ENCODE data around the gene ROBO3. TPM values are rescaled to one million over a fixed set of nuclear protein-coding genes. Genes with fewer than 3 reads are reported as not detected.

The ROBO3 gene
- total RNA-seq, 6 experiments from 2014 or later, result 0.80 to 3.6 (median 1.8) TPM

- ATAC-seq (no peak), DNase-seq (no peak)
- TF ChIP-seq POLR2A (IDR thresholded peaks at IDR 0.05), result no peak
- no peak for TF ChIP-seq CTCF (IDR thresholded peaks at IDR 0.05)
- H3K36me3 ChIP-seq, result no peaks in the 10 kb centered on the region
- 100% methylated on average over 1 of the region's 1 CpG for WGBS (ENCODE audit: insufficient coverage, low coverage, low lambda C conversion rate, missing lambda C conversion rate)
- intact Hi-C loops (cut with DNase I), result no loop called here
- H3K4me1 ChIP-seq, result no peaks in the 10 kb centered on the region
- no peak overlapping the region for H3K27ac ChIP-seq
- no peak overlapping the region for H3K4me3 ChIP-seq
- H3K27me3 ChIP-seq, result no peaks in the 10 kb centered on the region
- no peaks in the 10 kb centered on the region for H3K9me3 ChIP-seq
These were observed 37.4 kb downstream of the ROBO3 start for GRCh38 chr11:124902616-124903015.

GRCh38 chr11:124915541-124916369, 50.5 kb downstream of the ROBO3 start:
- Histone ChIP-seq H3K27ac (no peak overlapping the region), H3K27me3 (no peaks in the 10 kb centered on the region), H3K36me3 (no peaks in the 10 kb centered on the region), H3K9me3 (no peaks in the 10 kb centered on the region), H3K4me1 (peaks cover 0 to 14% (median 0%) of the 10 kb centered on the region in 4 donors), H3K4me3 (no peak overlapping the region)
- DNase-seq (peak in 2 of 3 donors; percentile 70 to 84), ATAC-seq (peak; percentile 50 to 88 (median 75))
- intact Hi-C loops (cut with DNase I), result no loop called here
- WGBS (ENCODE audit: insufficient coverage, low coverage, low lambda C conversion rate, missing lambda C conversion rate), result 41% methylated on average over 2 of the region's 3 CpGs
- TF ChIP-seq CTCF (IDR thresholded peaks at IDR 0.05) (peak in 3 of 4 donors; percentile 12 to 50 (median 19)), POLR2A (IDR thresholded peaks at IDR 0.05) (no peak)

GRCh38 chr11:124916370-124916710, 51.1 kb downstream of the ROBO3 start:
- Histone ChIP-seq H3K36me3 (no peaks in the 10 kb centered on the region), H3K9me3 (no peaks in the 10 kb centered on the region), H3K4me3 (no peak overlapping the region), H3K4me1 (peaks cover 0 to 14% (median 0%) of the 10 kb centered on the region in 4 donors), H3K27ac (no peak overlapping the region), H3K27me3 (no peaks in the 10 kb centered on the region)
- ATAC-seq (no peak), DNase-seq (no peak)
- intact Hi-C loops (cut with DNase I), result no loop called here
- TF ChIP-seq POLR2A (IDR thresholded peaks at IDR 0.05) (no peak), CTCF (IDR thresholded peaks at IDR 0.05) (no peak)

GRCh38 chr11:124917115-124917637, 51.9 kb downstream of the ROBO3 start:
- Histone ChIP-seq H3K36me3 (no peaks in the 10 kb centered on the region), H3K9me3 (no peaks in the 10 kb centered on the region), H3K4me1 (peaks cover 0 to 14% (median 0%) of the 10 kb centered on the region in 4 donors), H3K27ac (no peak overlapping the region), H3K27me3 (no peaks in the 10 kb centered on the region), H3K4me3 (no peak overlapping the region)
- no peak for TF ChIP-seq CTCF (IDR thresholded peaks at IDR 0.05)
- 80% methylated on average over 1 of the region's 6 CpGs for WGBS (ENCODE audit: insufficient coverage, low coverage, low lambda C conversion rate, missing lambda C conversion rate)
- intact Hi-C loops (cut with DNase I), result no loop called here
- no peak for ATAC-seq
- no peak for DNase-seq
